Osteoblast (primary cell): ENCODE data around the gene UBQLN1. TPM values are rescaled to one million over a fixed set of nuclear protein-coding genes. Genes with fewer than 3 reads are reported as not detected.

ENCODE experiments used
- DNase-seq: peaks from one replicate; pipeline ENCODE4 v3.0.0; 2011; ENCODE audit warnings: low spot score, mixed read lengths; ENCODE audit not compliant: insufficient read length; ENCODE audit errors: missing footprints
- H2AFZ ChIP-seq: 2 replicates; pipeline ENCODE4 v1.6.0; 2011; ENCODE audit warnings: mild to moderate bottlenecking, low read length
- H3K27ac ChIP-seq: 2 replicates; pipeline ENCODE4 v1.5.1; 2011; ENCODE audit warnings: mild to moderate bottlenecking, low read depth, low read length, moderate library complexity
- H3K27me3 ChIP-seq: 2 replicates; pipeline ENCODE4 v1.6.0; 2012; ENCODE audit warnings: mild to moderate bottlenecking, control low read depth, inconsistent platforms, low read length, moderate library complexity; ENCODE audit not compliant: insufficient read depth
- H3K36me3 ChIP-seq: 2 replicates; pipeline ENCODE4 v1.5.1; 2011; ENCODE audit warnings: mild to moderate bottlenecking, low read length, control low read depth, moderate library complexity; ENCODE audit not compliant: insufficient read depth
- H3K4me1 ChIP-seq: 2 replicates; pipeline ENCODE4 v1.5.1; 2011; ENCODE audit warnings: mild to moderate bottlenecking, low read length, control low read depth, moderate library complexity; ENCODE audit not compliant: insufficient read depth
- H3K4me2 ChIP-seq: 2 replicates; pipeline ENCODE4 v1.6.0; 2011; ENCODE audit warnings: mild to moderate bottlenecking, low read length; ENCODE audit not compliant: insufficient read depth
- H3K4me3 ChIP-seq: fragments of 200-600 bp; sonication (generic); 3 replicates; pipeline ENCODE4 v1.5.1; 2012; ENCODE audit warnings: mild to moderate bottlenecking, low read length, inconsistent platforms; ENCODE audit not compliant: insufficient read depth
- H3K79me2 ChIP-seq: 2 replicates; pipeline ENCODE4 v1.6.0; 2012; ENCODE audit warnings: mild to moderate bottlenecking, low read length, control low read depth, inconsistent platforms; ENCODE audit not compliant: insufficient read depth
- H3K9me3 ChIP-seq: 2 replicates; pipeline ENCODE4 v1.5.1; 2011; ENCODE audit warnings: low read depth, low read length, control low read depth
- H4K20me1 ChIP-seq: 2 replicates; pipeline ENCODE4 v1.6.0; 2012; ENCODE audit warnings: mild to moderate bottlenecking, low read length, control low read depth; ENCODE audit not compliant: insufficient read depth
- CTCF ChIP-seq: IDR thresholded peaks from 2 replicates; pipeline ENCODE4 v1.5.1; 2011; ENCODE audit warnings: mild to moderate bottlenecking, low read depth, low read length, moderate library complexity; ENCODE audit errors: extremely low read depth
- total RNA-seq: library from RNA; depleted of rRNA; stranded (reverse); fragments of >200 nt; gene quantifications from 2 replicates; pipeline ENCODE4 v1.2.3, GENCODE V29; 2012

UBQLN1 gene
- total RNA-seq, 1 donor: 117 TPM

GRCh38 chr9:83691492-83691891, 16.3 kb downstream of the UBQLN1 start:
- H3K4me2 ChIP-seq: no peak overlapping the region
- H3K4me3 ChIP-seq: no peak overlapping the region
- no peak overlapping the region for H2AFZ ChIP-seq
- H3K27me3 ChIP-seq: no peaks in the 10 kb centered on the region
- no peak for TF ChIP-seq CTCF
- no peaks in the 10 kb centered on the region for H3K36me3 ChIP-seq
- peaks cover 100% of the 10 kb centered on the region for H3K79me2 ChIP-seq
- no peak for DNase-seq
- no peaks in the 10 kb centered on the region for H3K4me1 ChIP-seq
- no peak overlapping the region for H3K27ac ChIP-seq
- no peaks in the 10 kb centered on the region for H3K9me3 ChIP-seq
- H4K20me1 ChIP-seq: peaks cover 79% of the 10 kb centered on the region

GRCh38 chr9:83688921-83689320, 18.8 kb downstream of the UBQLN1 start:
- no peak overlapping the region for H3K27ac ChIP-seq
- peaks cover 77% of the 10 kb centered on the region for H4K20me1 ChIP-seq

GRCh38 chr9:83681490-83681889, 26.3 kb downstream of the UBQLN1 start:
- no peak overlapping the region for H3K27ac ChIP-seq
- H3K4me2 ChIP-seq: no peak overlapping the region
- peaks cover 91% of the 10 kb centered on the region for H3K79me2 ChIP-seq
- H3K4me1 ChIP-seq: peaks cover 11% of the 10 kb centered on the region
- no peaks in the 10 kb centered on the region for H3K9me3 ChIP-seq
- no peak overlapping the region for H3K4me3 ChIP-seq
- H2AFZ ChIP-seq: no peak overlapping the region
- DNase-seq: peak; percentile 65
- peaks cover 33% of the 10 kb centered on the region for H3K36me3 ChIP-seq
- TF ChIP-seq CTCF: no peak
- H3K27me3 ChIP-seq: no peaks in the 10 kb centered on the region
- H4K20me1 ChIP-seq: peaks cover 49% of the 10 kb centered on the region

More at GRCh38 chr9:83688921-83689320, 18.8 kb downstream of the UBQLN1 start:
- H3K4me3 ChIP-seq: no peak overlapping the region
- H3K79me2 ChIP-seq: peaks cover 100% of the 10 kb centered on the region
- H3K9me3 ChIP-seq: no peaks in the 10 kb centered on the region
- DNase-seq: no peak
- H3K4me2 ChIP-seq: no peak overlapping the region
- H3K27me3 ChIP-seq: no peaks in the 10 kb centered on the region
- no peaks in the 10 kb centered on the region for H3K36me3 ChIP-seq
- H2AFZ ChIP-seq: no peak overlapping the region
- no peaks in the 10 kb centered on the region for H3K4me1 ChIP-seq
- no peak for TF ChIP-seq CTCF

- no peak for TF ChIP-seq CTCF
- H3K27ac ChIP-seq: no peak overlapping the region
- peaks cover 88% of the 10 kb centered on the region for H3K79me2 ChIP-seq
- peaks cover 11% of the 10 kb centered on the region for H3K4me1 ChIP-seq
- peaks cover 42% of the 10 kb centered on the region for H4K20me1 ChIP-seq
- no peak overlapping the region for H3K4me2 ChIP-seq
- H3K4me3 ChIP-seq: no peak overlapping the region
- DNase-seq: no peak
- no peak overlapping the region for H2AFZ ChIP-seq
- peaks cover 33% of the 10 kb centered on the region for H3K36me3 ChIP-seq
- no peaks in the 10 kb centered on the region for H3K9me3 ChIP-seq
- H3K27me3 ChIP-seq: no peaks in the 10 kb centered on the region
Observed at GRCh38 chr9:83680233-83680632, 27.5 kb downstream of the UBQLN1 start.
